ENCODE data around the gene UCP2.

Gene UCP2

GRCh38 chr11:74019104-74019738 is 36.6 kb upstream of the UCP2 start:
- Histone ChIP-seq H3K36me3 (ENCODE audit: control insufficient read depth, low read length) (peaks cover 17% of the 10 kb centered on the region), H3K27me3 (ENCODE audit: control insufficient read depth, low read length) (no peaks in the 10 kb centered on the region), H3K4me1 (ENCODE audit: control insufficient read depth, low read length) (peaks cover 59% of the 10 kb centered on the region), H3K9me3 (ENCODE audit: control insufficient read depth, insufficient read depth, low read length) (no peaks in the 10 kb centered on the region), H3F3A (ENCODE audit: control insufficient read depth, insufficient read depth) (no peaks in the 10 kb centered on the region), H4K20me1 (ENCODE audit: control insufficient read depth, insufficient read depth, low read depth, low read length) (no peaks in the 10 kb centered on the region), H3K27ac (ENCODE audit: low read depth, low read length) (no peak overlapping the region), H3K79me2 (ENCODE audit: control insufficient read depth, low read length) (no peaks in the 10 kb centered on the region), H3K9me2 (replicated peaks; ENCODE audit: control insufficient read depth, low read length) (no peaks in the 10 kb centered on the region), H3K4me2 (ENCODE audit: low read length) (no peak overlapping the region), H3K4me3 (ENCODE audit: low read length) (no peak overlapping the region)
- TF ChIP-seq, protein P1, sequence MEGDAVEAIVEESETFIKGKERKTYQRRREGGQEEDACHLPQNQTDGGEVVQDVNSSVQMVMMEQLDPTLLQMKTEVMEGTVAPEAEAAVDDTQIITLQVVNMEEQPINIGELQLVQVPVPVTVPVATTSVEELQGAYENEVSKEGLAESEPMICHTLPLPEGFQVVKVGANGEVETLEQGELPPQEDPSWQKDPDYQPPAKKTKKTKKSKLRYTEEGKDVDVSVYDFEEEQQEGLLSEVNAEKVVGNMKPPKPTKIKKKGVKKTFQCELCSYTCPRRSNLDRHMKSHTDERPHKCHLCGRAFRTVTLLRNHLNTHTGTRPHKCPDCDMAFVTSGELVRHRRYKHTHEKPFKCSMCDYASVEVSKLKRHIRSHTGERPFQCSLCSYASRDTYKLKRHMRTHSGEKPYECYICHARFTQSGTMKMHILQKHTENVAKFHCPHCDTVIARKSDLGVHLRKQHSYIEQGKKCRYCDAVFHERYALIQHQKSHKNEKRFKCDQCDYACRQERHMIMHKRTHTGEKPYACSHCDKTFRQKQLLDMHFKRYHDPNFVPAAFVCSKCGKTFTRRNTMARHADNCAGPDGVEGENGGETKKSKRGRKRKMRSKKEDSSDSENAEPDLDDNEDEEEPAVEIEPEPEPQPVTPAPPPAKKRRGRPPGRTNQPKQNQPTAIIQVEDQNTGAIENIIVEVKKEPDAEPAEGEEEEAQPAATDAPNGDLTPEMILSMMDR (IDR thresholded peaks at IDR 0.05; ENCODE audit: low read depth, low read length, poor library complexity, severe bottlenecking), result no peak
- TF ChIP-seq EZH2phosphoT487 (IDR thresholded peaks at IDR 0.05; ENCODE audit: borderline replicate concordance, low read length), result no peak

DNA sequence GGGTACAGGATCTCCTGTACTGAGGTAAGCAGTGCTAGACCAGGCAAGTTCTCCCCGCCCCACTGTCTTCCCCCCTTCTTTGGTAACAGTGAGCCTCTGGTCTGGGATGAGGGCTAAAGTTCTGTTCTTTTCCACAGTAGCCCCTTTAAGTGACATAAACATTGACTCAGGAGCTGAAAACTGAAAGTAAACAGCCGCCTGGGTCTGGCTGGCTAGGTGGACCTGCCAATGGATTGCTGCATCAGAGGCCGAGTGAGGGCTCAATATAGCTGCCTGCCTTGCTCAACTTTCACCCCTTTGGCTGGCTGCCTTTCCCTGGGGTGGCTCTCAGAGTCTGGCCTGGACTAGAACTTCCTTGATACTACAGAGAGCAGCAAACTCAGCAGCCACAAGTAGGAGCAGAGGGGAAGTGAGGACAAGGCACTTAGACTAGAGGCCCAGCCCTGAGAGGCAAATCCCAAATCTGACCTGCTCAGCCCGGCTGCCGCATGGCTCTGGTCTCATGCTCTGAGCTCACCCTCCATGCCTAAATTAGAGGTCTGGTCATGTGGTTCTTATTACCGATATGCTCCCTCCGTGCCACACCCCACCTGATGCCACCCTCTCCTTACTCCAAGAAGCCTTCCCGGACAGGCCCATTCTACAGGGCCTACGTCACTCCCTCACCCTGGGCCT is 35.8 kb upstream of the UCP2 start:
- peaks cover 17% of the 10 kb centered on the region for H3K36me3 ChIP-seq (ENCODE audit: control insufficient read depth, low read length)
- H3K4me1 ChIP-seq (ENCODE audit: control insufficient read depth, low read length), result peaks cover 51% of the 10 kb centered on the region
- no peaks in the 10 kb centered on the region for H3F3A ChIP-seq (ENCODE audit: control insufficient read depth, insufficient read depth)
- H3K9me3 ChIP-seq (ENCODE audit: control insufficient read depth, insufficient read depth, low read length), result no peaks in the 10 kb centered on the region
- no peak for TF ChIP-seq EZH2phosphoT487 (IDR thresholded peaks at IDR 0.05; ENCODE audit: borderline replicate concordance, low read length)
- TF ChIP-seq, protein P1 (IDR thresholded peaks at IDR 0.05; ENCODE audit: low read depth, low read length, poor library complexity, severe bottlenecking), result no peak
- H3K4me2 ChIP-seq (ENCODE audit: low read length), result no peak overlapping the region
- no peaks in the 10 kb centered on the region for H3K9me2 ChIP-seq (replicated peaks; ENCODE audit: control insufficient read depth, low read length)
- no peaks in the 10 kb centered on the region for H3K27me3 ChIP-seq (ENCODE audit: control insufficient read depth, low read length)
- no peaks in the 10 kb centered on the region for H4K20me1 ChIP-seq (ENCODE audit: control insufficient read depth, insufficient read depth, low read depth, low read length)
- no peaks in the 10 kb centered on the region for H3K79me2 ChIP-seq (ENCODE audit: control insufficient read depth, low read length)
- no peak overlapping the region for H3K4me3 ChIP-seq (ENCODE audit: low read length)
- H3K27ac ChIP-seq (ENCODE audit: low read depth, low read length), result no peak overlapping the region

- Histone ChIP-seq H3K79me2 (ENCODE audit: control insufficient read depth, low read length) (no peaks in the 10 kb centered on the region), H3K27ac (ENCODE audit: low read depth, low read length) (no peak overlapping the region), H3K4me3 (ENCODE audit: low read length) (no peak overlapping the region), H3K4me2 (ENCODE audit: low read length) (no peak overlapping the region), H3K36me3 (ENCODE audit: control insufficient read depth, low read length) (peaks cover 21% of the 10 kb centered on the region), H3K9me3 (ENCODE audit: control insufficient read depth, insufficient read depth, low read length) (no peaks in the 10 kb centered on the region), H4K20me1 (ENCODE audit: control insufficient read depth, insufficient read depth, low read depth, low read length) (no peaks in the 10 kb centered on the region), H3K27me3 (ENCODE audit: control insufficient read depth, low read length) (no peaks in the 10 kb centered on the region), H3F3A (ENCODE audit: control insufficient read depth, insufficient read depth) (no peaks in the 10 kb centered on the region), H3K4me1 (ENCODE audit: control insufficient read depth, low read length) (peaks cover 43% of the 10 kb centered on the region), H3K9me2 (replicated peaks; ENCODE audit: control insufficient read depth, low read length) (no peaks in the 10 kb centered on the region)
- no peak for TF ChIP-seq EZH2phosphoT487 (IDR thresholded peaks at IDR 0.05; ENCODE audit: borderline replicate concordance, low read length)
- TF ChIP-seq, protein P1 (IDR thresholded peaks at IDR 0.05; ENCODE audit: low read depth, low read length, poor library complexity, severe bottlenecking), result no peak
Measured at GRCh38 chr11:74017631-74018030, 35.0 kb upstream of the UCP2 start.

Data from DOHH2 (cell line).